K562 (cell line): ENCODE measurements around the gene MLXIPL. TPM values are rescaled to one million over a fixed set of nuclear protein-coding genes. Genes with fewer than 3 reads are reported as not detected.

Source experiments
- ATAC-seq: fragments of 200-7000 bp; cut with Tn5 transposase; 3 replicates; pipeline ENCODE4 v1.9.1; 2020; ENCODE audit warnings: moderate library complexity
- BruUV-seq: library from RNA; stranded (reverse); fragments of 400-500 nt; replicated peaks from 2 replicates; lab custom pipeline; 2021; lab: Mats Ljungman, UMichigan
- CTCF ChIA-PET: fragments of 300-600 bp; formaldehyde crosslinking; extraction: SDS; loops from one replicate; lab custom pipeline; 2021; ENCODE audit warnings: low intra/inter-chr PET ratio; lab: Yijun Ruan, JAX
- POLR2A ChIA-PET: fragments of 300-600, 350-650 bp; sonication (Branson Sonifier 250); formaldehyde crosslinking; extraction: SDS; loops from one replicate; lab custom pipeline; 2021; ENCODE audit warnings: antibody characterized with exemption, inconsistent platforms; lab: Yijun Ruan, JAX
- DNase-seq, 4 experiments: peaks; one replicate each; pipeline versions ENCODE4 v3.0.0 to v3.0.0-alpha.2; 2011 to 2018; ENCODE audit warnings: low spot score in 3 of 4, mixed read lengths in 3 of 4; ENCODE audit errors: extremely low read depth in 1 of 4
- FAIRE-seq: peaks from 2 replicates; lab custom pipeline; 2011; peaks lifted over from hg19 to GRCh38; lab: Jason Lieb, UNC
- H2AFZ ChIP-seq: 2 replicates; pipeline ENCODE4 v1.6.0; 2011; ENCODE audit warnings: low read depth, low read length, control low read depth, inconsistent platforms
- H3K27ac ChIP-seq: fragments of 200-600 bp; 3 replicates; pipeline ENCODE4 v1.8.0; 2011; ENCODE audit warnings: low read depth, mild to moderate bottlenecking, control low read depth, inconsistent platforms, low read length, moderate library complexity, mixed read lengths; ENCODE audit errors: extremely low read depth
- H3K27me3 ChIP-seq, 2 experiments: fragments of 300-600 bp in 1 of 2; 2 replicates in 1 of 2; 3 replicates in 1 of 2; pipeline versions ENCODE4 v1.6.0 to v1.8.0; 2011; ENCODE audit warnings: inconsistent platforms in 2 of 2, low read length in 2 of 2, mild to moderate bottlenecking in 1 of 2, mixed read lengths in 1 of 2, moderate library complexity in 1 of 2; ENCODE audit not compliant: control insufficient read depth in 2 of 2, insufficient read depth in 2 of 2
- H3K36me3 ChIP-seq: fragments of 300-600 bp; 3 replicates; pipeline ENCODE4 v1.8.0; 2011; ENCODE audit warnings: mild to moderate bottlenecking, low read length, inconsistent platforms; ENCODE audit not compliant: control insufficient read depth, insufficient read depth
- H3K4me1 ChIP-seq, 2 experiments: fragments of 200-600 bp in 1 of 2; replicated peaks in 1 of 2; 2 replicates in 1 of 2; 3 replicates in 1 of 2; pipeline versions ENCODE4 v1.5.1 to v1.8.0; 2011; ENCODE audit warnings: inconsistent platforms in 2 of 2, low read length in 2 of 2, mild to moderate bottlenecking in 1 of 2, mixed read lengths in 1 of 2, moderate library complexity in 1 of 2; ENCODE audit not compliant: control insufficient read depth in 2 of 2, insufficient read depth in 2 of 2
- H3K4me2 ChIP-seq: 2 replicates; pipeline ENCODE4 v1.6.1; 2011; ENCODE audit warnings: low read length, control low read depth, inconsistent platforms, mixed read lengths; ENCODE audit not compliant: insufficient read depth
- H3K4me3 ChIP-seq: fragments of 200-600 bp; sonication (generic), shearing (Covaris generic); 2 replicates; pipeline ENCODE4 v1.5.1; 2016; ENCODE audit warnings: control low read depth, inconsistent platforms
- H3K79me2 ChIP-seq: fragments of 200-600 bp; 3 replicates; pipeline ENCODE4 v1.8.0; 2011; ENCODE audit warnings: low read length, inconsistent platforms; ENCODE audit not compliant: control insufficient read depth, insufficient read depth
- H3K9ac ChIP-seq, 2 experiments: 2 replicates each; pipeline versions ENCODE4 v1.6.0 to v1.6.1; 2011; ENCODE audit warnings: low read depth in 2 of 2, low read length in 2 of 2, control low read depth in 1 of 2, inconsistent platforms in 1 of 2, mild to moderate bottlenecking in 1 of 2, mixed read lengths in 1 of 2; ENCODE audit not compliant: insufficient read depth in 1 of 2
- H3K9me1 ChIP-seq: one replicate; pipeline ENCODE4 v1.6.0; 2011; ENCODE audit warnings: inconsistent platforms, mild to moderate bottlenecking, low read length, moderate library complexity; ENCODE audit not compliant: control insufficient read depth, insufficient read depth
- H3K9me3 ChIP-seq: replicated peaks from 2 replicates; pipeline ENCODE4 v1.5.1; 2011; ENCODE audit warnings: low read depth, low read length, inconsistent platforms; ENCODE audit not compliant: control insufficient read depth, insufficient read depth
- H4K20me1 ChIP-seq: replicated peaks from 2 replicates; pipeline ENCODE4 v1.6.1; 2011; ENCODE audit warnings: low read length, inconsistent platforms, mixed read lengths; ENCODE audit not compliant: control insufficient read depth, insufficient read depth
- BACH1 ChIP-seq: fragments of 200-800 bp; sonication (Bioruptor generic); IDR thresholded peaks from 2 replicates; pipeline ENCODE4 v1.6.1; 2016; ENCODE audit warnings: missing genetic modification characterization, missing compliant biosample characterization
- BCOR ChIP-seq: fragments of 450-650 bp; IDR thresholded peaks from 2 replicates; pipeline ENCODE4 v1.6.1; 2016
- BMI1 ChIP-seq: fragments of 150-350 bp; IDR thresholded peaks from 2 replicates; pipeline ENCODE4 v1.6.1; 2014; ENCODE audit warnings: low read length
- CBX3 ChIP-seq, 2 experiments: IDR thresholded peaks; 1 replicate in 1 of 2; 2 replicates in 1 of 2; pipeline ENCODE4 v1.6.1; 2012; ENCODE audit warnings: inconsistent platforms in 2 of 2, low read length in 2 of 2, borderline replicate concordance in 1 of 2, control low read depth in 1 of 2
- ESRRB ChIP-seq: fragments of 250-450 bp; sonication (Bioruptor Pico); IDR thresholded peaks from 2 replicates; pipeline ENCODE4 v1.5.0; 2020; ENCODE audit warnings: mild to moderate bottlenecking, moderate library complexity, borderline replicate concordance
- FOXP4 ChIP-seq: sonication (generic); formaldehyde crosslinking; IDR thresholded peaks from 2 replicates; pipeline ENCODE4 v1.8.0; 2022; ENCODE audit warnings: mild to moderate bottlenecking, missing genetic modification reagents, borderline replicate concordance
- PTRF ChIP-seq: fragments of 450-650 bp; IDR thresholded peaks from 2 replicates; pipeline ENCODE4 v1.6.1; 2016; ENCODE audit warnings: mild to moderate bottlenecking, missing genetic modification characterization, missing compliant biosample characterization
- THRAP3 ChIP-seq: fragments of 450-650 bp; IDR thresholded peaks from 2 replicates; pipeline ENCODE4 v1.6.1; 2016; ENCODE audit warnings: mild to moderate bottlenecking, inconsistent platforms, borderline replicate concordance
- XRCC5 ChIP-seq: fragments of 200-400 bp; formaldehyde crosslinking; IDR thresholded peaks from 2 replicates; pipeline ENCODE4 v1.6.1; 2017; ENCODE audit warnings: low read depth, mild to moderate bottlenecking, low read length
- ZNF511 ChIP-seq: sonication (generic); formaldehyde crosslinking; IDR thresholded peaks from 2 replicates; pipeline ENCODE4 v1.8.0; 2022; ENCODE audit warnings: mild to moderate bottlenecking, missing genetic modification reagents
- ZNF695 ChIP-seq: fragments of 450-650 bp; formaldehyde crosslinking; IDR thresholded peaks from 2 replicates; pipeline ENCODE4 v1.4.0; 2020; ENCODE audit warnings: mild to moderate bottlenecking, moderate library complexity
- WGBS: fragments of 100-300 bp; shearing (Covaris generic); methylation state at CpG from one replicate; pipeline ENCODE4 v1.1.6; 2016; ENCODE audit warnings: low coverage, mixed read lengths; ENCODE audit not compliant: insufficient coverage; ENCODE audit errors: missing lambda C conversion rate; 5-methylcytosine and 5-hydroxymethylcytosine counted together
- in situ Hi-C: fragments of 300-500 bp; cut with MboI; formaldehyde crosslinking; loops from 4 replicates; pipeline ENCODE4 v1.15.0; 2018; ENCODE audit warnings: inconsistent platforms, mixed read lengths
- intact Hi-C: fragments of 100-400 bp; cut with micrococcal nuclease; formaldehyde crosslinking; loops from 2 replicates; pipeline ENCODE4 v1.14.2; 2022
- polyA plus RNA-seq, 8 experiments: library from polyadenylated mRNA; depleted of rRNA in 4 of 8; stranded (reverse) in 5 of 8; unstranded in 3 of 8; fragments of >200 nt; fragmentation: Nextera tagmentation in 2 of 8; fragmentation: Illumina TruSeq in 1 of 8; extraction: Ambion mirVana in 2 of 8; extraction: Trizol in 1 of 8; gene quantifications; 2 replicates each; pipeline versions ENCODE4 v1.2.1 to v1.2.3, GENCODE V29; 2011 to 2014; ENCODE audit warnings: inconsistent platforms in 1 of 8, missing spikeins in 1 of 8
- total RNA-seq, 7 experiments: library from RNA; depleted of rRNA in 6 of 7; stranded (reverse); fragments of >200 nt in 6 of 7; fragmentation: Illumina TruSeq in 2 of 7; extraction: Trizol in 2 of 7; gene quantifications; 2 replicates each; pipeline versions ENCODE4 v1.2.1 to v1.2.3, GENCODE V29; 2011 to 2021; ENCODE audit warnings: low replicate concordance in 1 of 7
- TF ChIP-seq, protein P1 (sequence below): fragments of 250-450 bp; sonication (Bioruptor Pico); IDR thresholded peaks from 2 replicates; pipeline ENCODE4 v1.4.0; 2020
- TF ChIP-seq, protein P2 (sequence below): fragments of 450-650 bp; formaldehyde crosslinking; IDR thresholded peaks from 2 replicates; pipeline ENCODE4 v1.4.0; 2020; ENCODE audit warnings: mild to moderate bottlenecking, moderate library complexity

The MLXIPL gene
- total and polyA plus RNA-seq, 9 of the 15 experiments (the other 6 are each of a cell fraction or from before 2014, with no cell fraction given): 0.11 to 18.4 (median 1.4) TPM

DNA sequence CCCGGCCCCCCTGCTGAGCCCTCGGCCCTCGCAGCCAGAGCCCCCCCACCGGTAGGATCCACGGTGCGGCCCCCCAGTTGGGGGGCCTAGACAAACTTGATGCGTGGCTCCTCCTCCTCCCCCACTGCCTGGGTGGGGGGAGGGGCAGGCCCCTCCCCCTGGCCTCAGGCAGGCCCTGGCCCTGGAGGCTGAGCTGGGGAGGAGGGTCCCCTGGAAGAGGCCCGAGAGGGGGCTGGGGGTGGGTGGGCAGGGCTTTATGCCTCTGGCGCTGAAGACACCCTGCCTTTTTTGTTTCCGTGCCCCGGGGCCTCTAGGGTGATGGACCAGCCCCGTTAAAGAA, 47.0 kb upstream of the MLXIPL start:
- no peaks in the 10 kb centered on the region for H3K79me2 ChIP-seq
- H3K27ac ChIP-seq: no peak overlapping the region
- no peaks in the 10 kb centered on the region for H3K9me1 ChIP-seq
- H3K9me3 ChIP-seq: no peaks in the 10 kb centered on the region
- ATAC-seq (no peak), DNase-seq (no peak), FAIRE-seq (no peak)
- H3K4me2 ChIP-seq: no peak overlapping the region
- POLR2A ChIA-PET: interaction anchor here (0.6 kb wide), 1 partner anchor 61 kb away, joined by 4 read pairs; no protein-coding TSS in a partner anchor
- no TSS peak for BruUV-seq
- H4K20me1 ChIP-seq: no peaks in the 10 kb centered on the region; the same call in 1 of the 2 replicates
- CTCF ChIA-PET: no interaction called here
- 79% methylated on average over 4 of the region's 12 CpGs for WGBS
- H3K4me1 ChIP-seq: peaks cover 0 to 30% of the 10 kb centered on the region in 2 experiments; a peak in 3 of 5 replicates
- in situ Hi-C loops: no loop called here
- no peak overlapping the region for H2AFZ ChIP-seq
- intact Hi-C loops: no loop called here
- no peak overlapping the region for H3K4me3 ChIP-seq
- no peaks in the 10 kb centered on the region for H3K27me3 ChIP-seq
- H3K9ac ChIP-seq: no peak overlapping the region
- no peaks in the 10 kb centered on the region for H3K36me3 ChIP-seq
- TF ChIP-seq, protein P1, sequence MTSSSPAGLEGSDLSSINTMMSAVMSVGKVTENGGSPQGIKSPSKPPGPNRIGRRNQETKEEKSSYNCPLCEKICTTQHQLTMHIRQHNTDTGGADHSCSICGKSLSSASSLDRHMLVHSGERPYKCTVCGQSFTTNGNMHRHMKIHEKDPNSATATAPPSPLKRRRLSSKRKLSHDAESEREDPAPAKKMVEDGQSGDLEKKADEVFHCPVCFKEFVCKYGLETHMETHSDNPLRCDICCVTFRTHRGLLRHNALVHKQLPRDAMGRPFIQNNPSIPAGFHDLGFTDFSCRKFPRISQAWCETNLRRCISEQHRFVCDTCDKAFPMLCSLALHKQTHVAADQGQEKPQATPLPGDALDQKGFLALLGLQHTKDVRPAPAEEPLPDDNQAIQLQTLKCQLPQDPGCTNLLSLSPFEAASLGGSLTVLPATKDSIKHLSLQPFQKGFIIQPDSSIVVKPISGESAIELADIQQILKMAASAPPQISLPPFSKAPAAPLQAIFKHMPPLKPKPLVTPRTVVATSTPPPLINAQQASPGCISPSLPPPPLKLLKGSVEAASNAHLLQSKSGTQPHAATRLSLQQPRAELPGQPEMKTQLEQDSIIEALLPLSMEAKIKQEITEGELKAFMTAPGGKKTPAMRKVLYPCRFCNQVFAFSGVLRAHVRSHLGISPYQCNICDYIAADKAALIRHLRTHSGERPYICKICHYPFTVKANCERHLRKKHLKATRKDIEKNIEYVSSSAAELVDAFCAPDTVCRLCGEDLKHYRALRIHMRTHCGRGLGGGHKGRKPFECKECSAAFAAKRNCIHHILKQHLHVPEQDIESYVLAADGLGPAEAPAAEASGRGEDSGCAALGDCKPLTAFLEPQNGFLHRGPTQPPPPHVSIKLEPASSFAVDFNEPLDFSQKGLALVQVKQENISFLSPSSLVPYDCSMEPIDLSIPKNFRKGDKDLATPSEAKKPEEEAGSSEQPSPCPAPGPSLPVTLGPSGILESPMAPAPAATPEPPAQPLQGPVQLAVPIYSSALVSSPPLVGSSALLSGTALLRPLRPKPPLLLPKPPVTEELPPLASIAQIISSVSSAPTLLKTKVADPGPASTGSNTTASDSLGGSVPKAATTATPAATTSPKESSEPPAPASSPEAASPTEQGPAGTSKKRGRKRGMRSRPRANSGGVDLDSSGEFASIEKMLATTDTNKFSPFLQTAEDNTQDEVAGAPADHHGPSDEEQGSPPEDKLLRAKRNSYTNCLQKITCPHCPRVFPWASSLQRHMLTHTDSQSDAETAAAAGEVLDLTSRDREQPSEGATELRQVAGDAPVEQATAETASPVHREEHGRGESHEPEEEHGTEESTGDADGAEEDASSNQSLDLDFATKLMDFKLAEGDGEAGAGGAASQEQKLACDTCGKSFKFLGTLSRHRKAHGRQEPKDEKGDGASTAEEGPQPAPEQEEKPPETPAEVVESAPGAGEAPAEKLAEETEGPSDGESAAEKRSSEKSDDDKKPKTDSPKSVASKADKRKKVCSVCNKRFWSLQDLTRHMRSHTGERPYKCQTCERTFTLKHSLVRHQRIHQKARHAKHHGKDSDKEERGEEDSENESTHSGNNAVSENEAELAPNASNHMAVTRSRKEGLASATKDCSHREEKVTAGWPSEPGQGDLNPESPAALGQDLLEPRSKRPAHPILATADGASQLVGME (CRISPR knock-in tag): no peak
- TF ChIP-seq XRCC5 (no peak), FOXP4 (no peak), BCOR (no peak), CBX3 (IDR thresholded peaks at IDR 0.05; ENCODE audit: borderline replicate concordance in 1 of 2, low read length in 2 of 2) (no peak), ESRRB (no peak), BACH1 (no peak), ZNF695 (CRISPR knock-in tag) (no peak), ZNF511 (CRISPR knock-in tag) (no peak), PTRF (tag) (no peak), THRAP3 (no peak), BMI1 (no peak)
- TF ChIP-seq, protein P2, sequence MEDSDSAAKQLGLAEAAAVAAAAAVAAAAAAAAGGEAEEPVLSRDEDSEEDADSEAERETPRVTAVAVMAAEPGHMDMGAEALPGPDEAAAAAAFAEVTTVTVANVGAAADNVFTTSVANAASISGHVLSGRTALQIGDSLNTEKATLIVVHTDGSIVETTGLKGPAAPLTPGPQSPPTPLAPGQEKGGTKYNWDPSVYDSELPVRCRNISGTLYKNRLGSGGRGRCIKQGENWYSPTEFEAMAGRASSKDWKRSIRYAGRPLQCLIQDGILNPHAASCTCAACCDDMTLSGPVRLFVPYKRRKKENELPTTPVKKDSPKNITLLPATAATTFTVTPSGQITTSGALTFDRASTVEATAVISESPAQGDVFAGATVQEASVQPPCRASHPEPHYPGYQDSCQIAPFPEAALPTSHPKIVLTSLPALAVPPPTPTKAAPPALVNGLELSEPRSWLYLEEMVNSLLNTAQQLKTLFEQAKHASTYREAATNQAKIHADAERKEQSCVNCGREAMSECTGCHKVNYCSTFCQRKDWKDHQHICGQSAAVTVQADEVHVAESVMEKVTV: no peak
